Thymus (tissue), 11 donors: ENCODE data around the gene NUDT19. TPM values are rescaled to one million over a fixed set of nuclear protein-coding genes. Genes with fewer than 3 reads are reported as not detected.

ENCODE experiments used
- DNase-seq, 9 donors: peaks; one replicate each; pipeline ENCODE4 v3.0.0-alpha.2; 2013; ENCODE audit warnings: low spot score in 9 of 9, low read depth in 6 of 9, missing footprints in 1 of 9
- H3K27ac ChIP-seq, 2 donors: one replicate each; pipeline ENCODE4 v1.5.1; 2013; ENCODE audit warnings: control low read depth in 1 of 2, low read depth in 1 of 2, low read length in 1 of 2, mild to moderate bottlenecking in 1 of 2, moderate library complexity in 1 of 2
- H3K27me3 ChIP-seq, 2 donors: one replicate each; pipeline ENCODE4 v1.5.1; 2013; ENCODE audit warnings: low read length in 1 of 2; ENCODE audit not compliant: control insufficient read depth in 2 of 2, insufficient read depth in 1 of 2
- H3K36me3 ChIP-seq, 2 donors: one replicate each; pipeline ENCODE4 v1.5.1; 2013; ENCODE audit warnings: low read length in 1 of 2, mild to moderate bottlenecking in 1 of 2, moderate library complexity in 1 of 2; ENCODE audit not compliant: control insufficient read depth in 2 of 2, insufficient read depth in 2 of 2
- H3K4me1 ChIP-seq, 2 donors: one replicate each; pipeline ENCODE4 v1.5.1; 2013; ENCODE audit warnings: low read length in 2 of 2; ENCODE audit not compliant: control insufficient read depth in 2 of 2, insufficient read depth in 2 of 2
- H3K4me3 ChIP-seq, 2 donors: one replicate each; pipeline ENCODE4 v1.5.1; 2013; ENCODE audit warnings: low read length in 2 of 2, control low read depth in 1 of 2, mild to moderate bottlenecking in 1 of 2
- H3K9me3 ChIP-seq, 2 donors: one replicate each; pipeline ENCODE4 v1.5.1; 2013; ENCODE audit warnings: low read length in 1 of 2, mild to moderate bottlenecking in 1 of 2; ENCODE audit not compliant: control insufficient read depth in 2 of 2, insufficient read depth in 1 of 2
- WGBS: extraction: QIAGEN DNeasy Blood & Tissue Kit; methylation state at CpG from one replicate; pipeline ENCODE4 v1.1.7; 2013; 5-methylcytosine and 5-hydroxymethylcytosine counted together
- polyA plus RNA-seq: library from polyadenylated mRNA; stranded (reverse); fragments of 200-250 nt; gene quantifications from one replicate; pipeline ENCODE4 v1.2.3, GENCODE V29; 2013
- total RNA-seq: library from RNA; stranded (reverse); fragments of 120-200 nt; gene quantifications from one replicate; pipeline ENCODE4 v1.2.4, GENCODE V29; 2013
- donor health status: healthy.

Gene NUDT19
- total and polyA plus RNA-seq, 2 donors, result 3.7 to 11.1 TPM

DNA sequence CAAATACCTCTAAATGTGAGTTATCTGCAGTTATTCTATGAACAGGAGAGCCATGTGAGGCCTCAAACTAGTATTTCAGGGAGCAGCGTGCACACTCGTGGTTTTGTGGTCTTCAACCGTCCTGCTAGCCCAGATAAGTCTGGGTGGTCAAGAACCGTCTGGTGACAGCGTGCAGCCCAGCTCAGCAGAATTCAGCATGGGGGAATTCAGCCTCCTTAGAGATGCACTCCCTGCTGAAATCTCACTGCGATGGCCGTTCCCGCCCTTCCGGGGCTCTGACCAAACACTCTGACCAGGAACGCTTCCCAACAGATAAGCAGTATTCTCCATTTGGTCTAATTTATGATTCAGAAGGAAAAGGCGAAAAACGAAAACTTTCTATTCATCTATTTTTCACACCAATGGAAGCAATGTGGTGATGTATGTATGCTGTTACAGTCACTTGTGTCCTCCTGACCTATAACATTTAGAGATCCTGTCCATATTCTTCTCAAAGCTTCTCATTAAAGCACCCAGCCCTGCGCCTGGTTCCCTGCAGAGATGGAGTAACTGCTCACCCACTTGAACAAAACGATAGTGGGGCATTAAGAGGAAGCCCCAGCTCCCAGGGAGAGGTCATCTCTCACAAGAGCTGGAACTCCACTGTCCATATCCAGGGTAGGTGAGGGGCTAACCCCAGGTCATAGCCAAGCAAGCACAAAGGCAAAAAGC lies 19.6 kb upstream of the NUDT19 start:
- no peak for DNase-seq
- WGBS, result 55% methylated on average over 14 of the region's 14 CpGs
- Histone ChIP-seq H3K4me3 (no peak overlapping the region), H3K27me3 (peaks cover 16 to 18% of the 10 kb centered on the region in 2 donors), H3K27ac (no peak overlapping the region), H3K9me3 (no peaks in the 10 kb centered on the region), H3K36me3 (peaks cover 0 to 7% of the 10 kb centered on the region in 2 donors), H3K4me1 (peaks cover 24 to 36% of the 10 kb centered on the region in 2 donors)

DNA sequence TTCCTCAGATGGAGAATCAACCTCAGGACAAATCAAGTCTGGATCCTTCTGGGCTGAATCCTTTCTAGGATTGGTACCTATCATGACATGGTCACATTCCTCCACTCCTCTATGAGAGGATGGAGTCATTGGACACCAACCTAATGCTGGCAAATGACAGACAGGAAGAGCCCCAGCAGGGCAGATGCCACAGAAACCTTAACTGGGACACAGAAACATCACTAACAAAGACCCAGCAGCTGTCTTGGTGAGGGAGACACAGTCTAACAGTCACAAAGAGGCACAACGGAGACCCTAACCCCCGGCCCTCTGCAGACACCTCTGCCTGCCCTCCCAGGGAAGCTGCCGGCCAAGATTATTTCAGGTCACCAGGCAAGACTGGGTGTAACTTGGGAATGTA lies 18.8 kb upstream of the NUDT19 start:
- Histone ChIP-seq H3K9me3 (no peaks in the 10 kb centered on the region), H3K36me3 (peaks cover 0 to 2% of the 10 kb centered on the region in 2 donors), H3K27me3 (peaks cover 24 to 27% of the 10 kb centered on the region in 2 donors), H3K4me1 (peaks cover 24 to 38% of the 10 kb centered on the region in 2 donors), H3K27ac (peak overlapping the region in 1 of 2 donors; percentile 50), H3K4me3 (peak overlapping the region in 1 of 2 donors; percentile 1)
- DNase-seq, result peak in 3 of 9 donors; percentile 39 to 67 (median 40)
- WGBS, result 45% methylated on average over 3 of the region's 3 CpGs

DNA sequence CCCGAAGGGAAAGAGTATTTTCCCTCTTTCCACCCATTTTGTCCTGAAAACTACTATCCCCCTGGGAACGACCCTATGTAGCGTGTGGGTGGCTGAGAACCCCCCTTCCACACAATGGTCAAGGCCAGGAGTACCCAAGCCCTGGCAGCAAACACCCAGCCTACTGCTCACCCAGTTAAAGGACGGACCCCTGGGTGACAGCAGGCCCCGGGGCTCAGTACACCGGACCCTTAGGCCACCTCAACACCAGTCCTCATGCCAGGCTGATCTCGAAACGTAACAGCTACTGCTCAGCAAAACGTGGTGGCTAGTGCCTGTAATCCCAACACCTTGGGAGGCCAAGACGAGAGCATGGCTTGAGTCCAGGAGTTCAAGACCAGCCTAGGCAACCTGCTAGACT lies 18.0 kb upstream of the NUDT19 start:
- DNase-seq, result no peak
- no peaks in the 10 kb centered on the region for H3K9me3 ChIP-seq
- peak overlapping the region in 1 of 2 donors; percentile 71 for H3K4me3 ChIP-seq
- H3K36me3 ChIP-seq, result peaks cover 0 to 2% of the 10 kb centered on the region in 2 donors
- peaks cover 31 to 34% of the 10 kb centered on the region in 2 donors for H3K27me3 ChIP-seq
- 96% methylated on average over 10 of the region's 10 CpGs for WGBS
- H3K27ac ChIP-seq, result no peak overlapping the region
- peaks cover 24 to 38% of the 10 kb centered on the region in 2 donors for H3K4me1 ChIP-seq

DNA sequence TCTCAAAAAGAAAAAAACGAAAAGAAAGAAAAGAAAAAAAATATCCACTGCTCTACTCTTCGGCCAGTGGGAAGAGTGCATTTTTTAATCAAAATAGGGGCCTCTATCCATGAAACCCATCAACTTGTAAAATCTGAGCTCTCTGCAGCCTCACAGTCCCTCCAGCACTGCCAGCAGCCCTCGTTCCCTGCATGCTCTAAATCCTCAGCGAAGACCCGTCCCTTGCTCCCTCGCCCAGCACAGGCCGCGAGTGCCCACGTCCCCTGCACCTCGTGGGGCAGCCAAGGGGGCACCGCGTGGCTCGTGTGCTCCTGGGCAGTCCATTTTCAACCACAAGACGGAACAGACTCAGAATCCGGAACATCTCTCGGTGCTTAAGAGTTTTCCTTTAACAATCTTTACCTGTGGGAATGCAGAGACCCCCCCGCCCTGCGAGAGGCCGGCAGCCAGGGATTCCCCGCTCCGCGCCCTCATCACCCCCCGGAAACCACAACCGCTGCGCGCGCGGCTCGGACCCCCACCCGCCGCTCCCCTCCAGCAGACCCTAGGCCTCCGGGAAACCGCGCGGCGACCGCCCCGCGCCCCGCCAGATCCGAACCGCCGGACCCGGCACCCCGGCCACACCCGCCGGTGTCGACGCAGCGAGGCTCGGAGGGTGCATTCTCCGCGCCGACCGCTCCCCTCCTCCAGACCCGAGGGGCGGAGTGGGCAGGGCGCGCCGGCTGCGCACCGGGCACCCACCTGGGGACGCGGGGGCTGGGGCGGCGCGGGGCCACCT lies 17.3 kb upstream of the NUDT19 start:
- Histone ChIP-seq H3K36me3 (peaks cover 0 to 2% of the 10 kb centered on the region in 2 donors), H3K4me3 (peak overlapping the region; percentile 71 to 77), H3K27ac (peak overlapping the region in 1 of 2 donors; percentile 22), H3K4me1 (peaks cover 24 to 38% of the 10 kb centered on the region in 2 donors), H3K27me3 (peaks cover 34 to 42% of the 10 kb centered on the region in 2 donors), H3K9me3 (no peaks in the 10 kb centered on the region)
- no peak for DNase-seq
- WGBS, result 3% methylated on average over 67 of the region's 67 CpGs

DNA sequence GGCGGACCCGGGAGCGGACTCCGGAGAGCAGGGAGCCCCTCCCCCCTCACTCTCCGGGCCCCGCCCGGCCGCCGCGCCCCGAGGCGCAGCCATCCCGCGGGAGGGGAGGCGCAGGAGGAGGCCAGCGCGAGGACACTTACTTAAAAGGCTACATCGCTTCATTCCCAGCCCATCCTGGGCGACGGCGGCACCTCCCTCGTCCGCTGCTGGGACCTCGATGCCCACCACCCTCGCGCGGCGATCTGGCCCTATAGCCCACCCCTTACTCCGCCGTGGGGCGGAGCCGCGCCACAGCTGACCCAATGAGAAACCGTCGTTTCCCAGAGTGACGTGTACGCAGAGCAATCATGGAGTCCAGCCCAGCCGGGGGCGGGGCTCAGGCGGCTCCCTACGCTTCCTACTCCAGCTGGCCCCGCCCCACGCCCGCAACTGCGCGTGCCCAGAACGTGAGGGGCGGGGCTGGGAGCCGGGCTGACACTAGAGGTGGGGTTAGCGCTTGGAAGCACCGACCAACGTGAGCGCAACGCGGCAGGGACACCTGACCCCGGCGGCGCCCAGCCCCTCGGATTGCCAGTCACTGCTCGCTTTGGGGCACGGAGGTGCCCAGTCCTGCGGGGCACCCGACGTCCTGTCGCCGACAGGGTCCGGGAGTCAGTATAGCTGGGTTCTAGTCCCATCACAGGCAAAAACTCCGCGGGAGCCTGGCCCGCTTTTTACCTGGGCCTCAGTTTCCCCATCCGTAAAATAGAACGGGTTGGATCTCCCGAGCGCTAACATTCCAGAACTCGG lies 16.5 kb upstream of the NUDT19 start, which contains the start of gene ANKRD27:
Gene ANKRD27, minus strand, starts transcription at position 250 of the 789 bp plus-strand sequence. CDS start 16,165 bp downstream, outside the sequence.
- H3K4me1 ChIP-seq, result peaks cover 24 to 38% of the 10 kb centered on the region in 2 donors
- H3K27ac ChIP-seq, result peak within 1 kb of the TSS in 1 of 2 donors; percentile 22
- WGBS, result under 1% methylated on average over 75 of the region's 75 CpGs

DNA sequence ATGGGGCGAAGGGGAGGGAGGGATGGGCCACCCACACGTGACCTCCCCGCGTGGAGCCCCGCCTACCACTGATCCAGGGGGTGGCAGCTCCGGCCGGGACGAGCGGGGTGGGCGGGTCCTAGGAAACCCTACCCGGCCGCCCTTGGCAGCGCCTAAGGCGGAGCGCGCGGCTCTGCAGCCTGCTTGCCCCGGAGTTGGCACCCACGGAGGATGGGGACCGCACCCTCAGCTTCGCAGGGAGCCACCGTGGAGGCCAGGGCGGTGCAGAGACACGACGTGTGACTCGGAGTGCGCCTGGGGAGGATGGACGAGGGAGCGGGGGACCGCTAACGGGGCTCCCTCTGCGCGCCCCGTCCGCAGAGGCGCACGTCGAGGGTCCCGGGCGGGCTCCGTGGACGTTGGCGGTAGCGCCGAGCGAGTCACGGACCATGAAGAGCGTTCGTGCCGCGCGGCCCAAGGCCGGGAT lies 15.9 kb upstream of the NUDT19 start, which contains the start of gene RGS9BP:
Gene RGS9BP, plus strand, starts transcription at position 129 of the 466 bp plus-strand sequence. CDS start 416 bp downstream, outside the sequence.
- peak in 3 of 9 donors; percentile 38 to 57 (median 44) for DNase-seq
- Histone ChIP-seq H3K36me3 (no peaks in the 10 kb centered on the region), H3K27ac (peak within 1 kb of the TSS in 1 of 2 donors; percentile 22), H3K4me3 (peak within 1 kb of the TSS; percentile 71 to 77), H3K4me1 (peaks cover 24 to 38% of the 10 kb centered on the region in 2 donors), H3K27me3 (peaks cover 41 to 51% of the 10 kb centered on the region in 2 donors), H3K9me3 (no peaks in the 10 kb centered on the region)
- WGBS, result 4% methylated on average over 53 of the region's 53 CpGs

More for the DNA sequence above, 16.5 kb upstream of the NUDT19 start, which contains the start of gene ANKRD27:
- no peaks in the 10 kb centered on the region for H3K9me3 ChIP-seq
- H3K27me3 ChIP-seq, result peaks cover 40 to 48% of the 10 kb centered on the region in 2 donors
- peak; percentile 92 to 99 (median 98) for DNase-seq
- H3K36me3 ChIP-seq, result no peaks in the 10 kb centered on the region
- H3K4me3 ChIP-seq, result peak within 1 kb of the TSS; percentile 71 to 77

DNA sequence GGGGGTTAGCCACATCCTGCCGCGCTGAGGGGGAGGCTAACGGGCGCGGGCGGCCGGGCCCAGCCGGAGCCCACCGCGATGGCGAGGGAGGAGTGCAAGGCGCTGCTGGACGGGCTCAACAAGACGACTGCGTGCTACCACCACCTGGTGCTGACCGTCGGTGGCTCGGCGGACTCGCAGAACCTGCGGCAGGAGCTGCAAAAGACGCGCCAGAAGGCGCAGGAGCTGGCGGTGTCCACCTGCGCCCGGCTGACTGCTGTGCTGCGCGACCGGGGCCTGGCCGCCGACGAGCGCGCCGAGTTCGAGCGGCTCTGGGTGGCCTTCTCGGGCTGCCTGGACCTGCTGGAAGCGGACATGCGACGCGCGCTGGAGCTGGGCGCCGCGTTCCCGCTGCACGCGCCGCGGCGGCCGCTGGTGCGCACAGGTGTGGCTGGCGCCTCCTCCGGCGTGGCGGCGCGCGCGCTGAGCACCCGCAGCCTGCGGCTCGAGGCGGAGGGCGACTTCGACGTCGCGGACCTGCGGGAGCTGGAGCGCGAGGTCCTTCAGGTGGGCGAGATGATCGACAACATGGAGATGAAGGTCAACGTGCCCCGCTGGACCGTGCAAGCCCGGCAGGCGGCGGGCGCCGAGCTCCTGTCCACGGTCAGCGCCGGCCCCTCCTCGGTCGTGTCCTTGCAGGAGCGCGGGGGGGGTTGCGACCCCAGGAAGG lies 15.3 kb upstream of the NUDT19 start:
- H3K4me1 ChIP-seq, result peaks cover 24 to 38% of the 10 kb centered on the region in 2 donors
- H3K36me3 ChIP-seq, result no peaks in the 10 kb centered on the region
- 4% methylated on average over 93 of the region's 93 CpGs for WGBS
- peak overlapping the region in 1 of 2 donors; percentile 77 for H3K4me3 ChIP-seq
- H3K9me3 ChIP-seq, result no peaks in the 10 kb centered on the region
- DNase-seq, result peak in 1 of 9 donors; percentile 49
- H3K27ac ChIP-seq, result no peak overlapping the region
- peaks cover 41 to 51% of the 10 kb centered on the region in 2 donors for H3K27me3 ChIP-seq

DNA sequence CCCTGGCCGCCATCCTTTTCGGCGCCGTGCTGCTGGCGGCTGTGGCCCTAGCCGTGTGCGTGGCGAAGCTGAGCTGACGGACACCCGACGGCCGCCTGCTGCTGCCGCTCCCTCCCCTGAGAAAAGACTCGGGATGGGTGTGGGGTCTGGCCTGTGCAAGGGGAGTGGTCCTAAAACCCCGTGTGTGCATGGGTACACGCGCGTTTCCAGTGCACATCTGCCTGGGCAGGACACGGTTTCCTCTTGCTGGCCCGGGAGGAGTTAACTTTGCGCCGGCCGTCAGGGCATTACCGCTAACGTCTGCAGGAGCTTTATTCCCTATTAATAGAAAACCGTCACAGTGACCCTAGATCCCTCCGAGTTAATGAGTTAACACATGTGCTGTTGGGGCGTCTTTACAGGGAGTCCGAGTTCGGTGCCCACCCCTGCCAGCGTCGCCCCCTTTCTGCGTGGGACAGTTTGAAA lies 14.7 kb upstream of the NUDT19 start:
- DNase-seq, result no peak
- peaks cover 41 to 51% of the 10 kb centered on the region in 2 donors for H3K27me3 ChIP-seq
- H3K4me3 ChIP-seq, result peak overlapping the region in 1 of 2 donors; percentile 77
- no peaks in the 10 kb centered on the region for H3K36me3 ChIP-seq
- no peaks in the 10 kb centered on the region for H3K9me3 ChIP-seq
- H3K4me1 ChIP-seq, result peaks cover 24 to 36% of the 10 kb centered on the region in 2 donors
- WGBS, result 19% methylated on average over 33 of the region's 33 CpGs
- H3K27ac ChIP-seq, result no peak overlapping the region
